GM21529 (cell line): Measurements from ENCODE around the gene GRPEL1.
A peak's percentile ranks its signal among the peaks of the same experiment; 100 is the strongest.

Experiments
- ATAC-seq: cut with Tn5 transposase; IDR thresholded peaks from one replicate; pipeline ENCODE4 v1.9.1; 2021; ENCODE audit not compliant: unreplicated experiment

Gene GRPEL1

DNA sequence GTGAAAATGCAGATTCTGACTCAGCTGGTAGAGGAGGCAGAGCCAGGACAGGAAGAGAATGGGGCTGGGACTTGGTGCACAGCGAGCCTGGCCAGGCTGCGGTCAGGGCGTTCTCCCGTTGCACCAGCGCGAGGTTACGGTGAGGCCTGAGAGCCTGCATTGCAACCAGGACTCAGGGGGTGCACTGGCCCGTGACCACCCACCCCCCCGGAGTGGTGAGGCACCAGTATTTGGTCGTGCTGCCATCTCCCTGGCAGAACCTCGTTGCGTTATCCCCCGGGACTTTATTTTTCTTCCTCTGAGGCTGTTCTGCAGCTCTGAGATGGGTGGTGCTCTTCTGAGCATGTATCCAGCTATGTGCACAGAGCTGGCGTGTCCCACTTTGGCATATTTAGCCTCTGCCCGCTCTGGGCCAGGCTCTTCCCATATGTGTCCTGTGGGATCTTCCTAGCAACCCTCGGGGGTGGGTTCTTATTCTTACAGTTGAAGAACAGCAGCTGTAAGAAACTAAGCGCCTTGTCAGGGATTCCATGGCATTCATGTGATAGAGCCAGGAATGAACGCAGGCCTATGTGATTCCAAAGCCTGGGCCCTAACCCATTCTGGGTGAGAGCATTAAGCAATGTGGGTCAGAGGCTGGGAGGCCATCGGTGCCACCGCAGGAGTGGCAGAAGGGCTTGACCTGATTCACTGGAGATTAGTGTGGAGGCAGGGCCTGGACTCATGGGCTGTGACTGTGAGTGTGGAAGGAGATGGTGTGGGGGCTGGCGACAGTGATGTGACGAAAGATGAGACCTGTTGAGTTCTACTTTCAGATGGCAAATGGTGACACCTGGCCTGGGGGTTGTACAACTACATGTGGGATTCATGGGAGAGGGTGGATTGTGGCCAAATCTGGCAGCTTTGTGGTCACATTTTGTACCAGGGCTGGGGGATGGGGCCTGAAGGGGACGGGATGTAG lies 21.6 kb downstream of the GRPEL1 start:
- ATAC-seq, result peak; percentile 46

DNA sequence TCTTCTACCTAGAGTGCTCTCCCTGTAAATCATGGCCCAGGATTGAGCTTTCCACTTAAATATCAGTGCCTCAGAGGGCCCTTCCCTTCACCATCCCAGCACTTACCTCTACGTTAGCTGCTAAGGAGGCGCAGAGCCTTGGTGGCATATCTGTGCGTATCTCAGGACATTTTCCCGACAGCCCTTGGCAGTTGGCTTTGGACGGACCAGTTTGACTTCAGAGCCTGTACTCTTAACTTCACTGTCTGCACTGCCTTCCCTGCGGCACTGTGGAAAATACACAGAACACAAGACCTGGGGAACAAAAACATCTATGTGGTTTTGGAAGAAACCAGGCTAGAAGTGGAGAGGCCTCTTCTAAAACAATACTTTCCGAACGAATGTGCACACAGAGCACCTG lies 22.3 kb downstream of the GRPEL1 start:
- no peak for ATAC-seq

- no peak for ATAC-seq
Observed at GRCh38 chr4:7044137-7044930, 23.5 kb downstream of the GRPEL1 start.

GRCh38 chr4:7043284-7044136 lies 24.4 kb downstream of the GRPEL1 start, which contains the start of gene TADA2B:
TADA2B (plus strand) TSS chr4:7043372; CDS start chr4:7043580, 208 bp downstream.
- peak; percentile 6 for ATAC-seq

DNA sequence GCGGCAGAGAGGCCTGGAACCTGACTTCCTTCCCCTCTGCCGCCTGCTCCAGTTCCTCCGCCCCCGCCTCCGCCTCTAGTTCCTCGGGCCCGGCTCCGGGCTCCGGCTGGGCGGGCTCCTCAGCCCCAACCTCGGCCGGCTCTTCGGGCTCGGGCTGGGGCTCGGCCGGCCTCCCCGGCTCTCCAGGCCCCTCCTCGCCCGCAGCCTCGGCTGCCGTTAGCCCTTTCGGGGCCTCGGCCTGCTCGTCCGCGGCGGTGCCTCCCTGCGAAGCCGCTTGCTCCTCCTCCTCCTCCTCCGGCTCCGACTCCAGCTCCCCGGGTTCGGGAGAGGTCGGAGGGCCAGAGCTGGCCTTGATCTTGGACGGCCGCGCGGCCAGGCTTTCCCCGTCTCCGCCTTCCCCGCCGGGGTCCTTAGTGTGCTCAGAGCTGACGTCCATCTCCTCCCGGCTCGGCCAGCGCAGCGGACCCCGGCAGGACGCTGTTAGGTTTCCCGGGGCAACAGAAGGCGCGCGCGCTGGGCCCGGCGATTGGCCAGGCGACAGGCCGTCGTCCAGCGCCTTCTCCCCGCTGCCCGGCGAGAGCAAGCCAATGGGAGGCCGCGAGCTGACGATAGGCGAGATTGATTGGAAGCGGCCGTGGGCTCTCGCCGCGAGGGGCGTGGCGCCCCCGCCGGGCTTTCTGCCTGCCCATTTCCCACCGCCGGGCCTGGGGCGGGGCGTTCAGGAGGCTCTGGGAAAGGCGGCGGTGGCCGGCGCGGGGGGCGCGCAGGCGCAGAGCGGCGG lies 25.2 kb downstream of the GRPEL1 start:
- ATAC-seq, result peak; percentile 72

DNA sequence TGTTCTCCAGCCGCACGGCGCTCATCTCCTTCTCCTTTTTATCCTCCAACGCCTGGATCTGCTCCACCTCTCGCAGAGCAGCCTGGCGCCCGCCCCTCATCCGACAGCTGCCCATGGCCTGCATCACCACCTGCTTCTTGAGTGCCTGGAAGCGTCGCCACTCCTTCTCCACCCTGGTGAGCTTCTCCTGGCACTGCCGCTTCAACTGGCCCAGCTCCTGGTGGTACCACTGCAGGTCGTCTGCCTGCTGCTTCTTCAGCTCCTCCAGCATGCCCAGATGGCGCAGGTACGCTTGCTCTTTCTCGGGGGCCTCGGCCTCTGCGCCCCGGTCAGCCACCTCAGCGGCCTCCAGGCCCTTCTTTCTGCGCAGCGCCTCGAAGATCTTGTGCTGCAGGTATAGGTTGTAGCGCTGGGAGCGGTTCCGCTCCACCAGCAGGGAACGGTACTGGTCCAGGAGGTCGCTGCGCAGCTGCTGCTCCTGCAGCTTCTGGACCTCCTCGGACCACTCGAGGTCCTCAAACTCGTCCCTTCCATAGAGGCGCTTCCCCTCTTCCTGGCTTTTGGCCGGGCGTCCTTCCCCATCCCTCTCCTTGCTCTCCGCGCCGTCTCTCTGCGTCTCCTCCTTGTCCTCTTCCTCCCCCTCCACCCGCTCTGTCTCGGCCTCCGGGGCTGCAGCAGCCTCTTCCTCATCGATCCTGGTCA lies 25.9 kb downstream of the GRPEL1 start:
- ATAC-seq, result no peak

DNA sequence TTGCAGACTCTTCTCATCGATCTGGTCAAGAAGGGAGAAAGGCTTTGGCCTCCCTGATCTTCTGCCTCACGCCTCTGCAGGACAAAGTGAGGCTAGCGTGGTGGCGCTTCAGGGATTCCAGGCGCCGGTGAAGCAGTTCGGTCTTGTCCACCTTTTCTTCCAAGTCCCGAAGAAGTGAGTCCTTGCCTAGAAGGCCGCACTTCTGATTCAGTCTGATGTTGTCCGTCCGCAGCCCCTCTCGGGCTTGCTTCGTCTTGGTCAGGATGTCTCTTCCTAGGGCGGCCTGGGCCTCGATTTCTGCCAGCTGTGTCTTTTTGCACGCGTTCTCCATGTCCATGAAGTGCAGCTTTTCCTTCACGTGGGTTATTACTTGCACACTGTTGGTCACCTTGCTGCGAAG lies 26.6 kb downstream of the GRPEL1 start:
- no peak for ATAC-seq

DNA sequence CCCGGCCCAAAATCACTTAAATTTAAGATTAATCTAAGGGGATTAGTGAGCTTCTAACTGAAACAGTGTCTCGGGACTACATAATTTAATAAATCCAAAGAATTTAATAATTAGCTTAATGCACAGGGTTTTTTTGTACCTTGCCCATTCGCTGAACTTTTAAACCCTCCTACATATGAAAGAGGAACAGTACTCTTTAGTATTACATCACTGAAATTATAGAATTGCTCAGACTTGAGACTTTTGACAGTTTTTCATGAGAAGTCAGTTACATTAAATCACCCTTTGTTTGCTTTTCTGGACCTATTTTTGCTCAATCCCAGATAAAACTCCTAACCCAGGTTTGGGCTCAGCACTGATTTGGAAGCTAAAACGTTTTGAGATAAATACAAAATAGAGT lies 27.1 kb downstream of the GRPEL1 start:
- no peak for ATAC-seq

- no peak for ATAC-seq
Observed at GRCh38 chr4:7037425-7037824, 30.4 kb downstream of the GRPEL1 start.

DNA sequence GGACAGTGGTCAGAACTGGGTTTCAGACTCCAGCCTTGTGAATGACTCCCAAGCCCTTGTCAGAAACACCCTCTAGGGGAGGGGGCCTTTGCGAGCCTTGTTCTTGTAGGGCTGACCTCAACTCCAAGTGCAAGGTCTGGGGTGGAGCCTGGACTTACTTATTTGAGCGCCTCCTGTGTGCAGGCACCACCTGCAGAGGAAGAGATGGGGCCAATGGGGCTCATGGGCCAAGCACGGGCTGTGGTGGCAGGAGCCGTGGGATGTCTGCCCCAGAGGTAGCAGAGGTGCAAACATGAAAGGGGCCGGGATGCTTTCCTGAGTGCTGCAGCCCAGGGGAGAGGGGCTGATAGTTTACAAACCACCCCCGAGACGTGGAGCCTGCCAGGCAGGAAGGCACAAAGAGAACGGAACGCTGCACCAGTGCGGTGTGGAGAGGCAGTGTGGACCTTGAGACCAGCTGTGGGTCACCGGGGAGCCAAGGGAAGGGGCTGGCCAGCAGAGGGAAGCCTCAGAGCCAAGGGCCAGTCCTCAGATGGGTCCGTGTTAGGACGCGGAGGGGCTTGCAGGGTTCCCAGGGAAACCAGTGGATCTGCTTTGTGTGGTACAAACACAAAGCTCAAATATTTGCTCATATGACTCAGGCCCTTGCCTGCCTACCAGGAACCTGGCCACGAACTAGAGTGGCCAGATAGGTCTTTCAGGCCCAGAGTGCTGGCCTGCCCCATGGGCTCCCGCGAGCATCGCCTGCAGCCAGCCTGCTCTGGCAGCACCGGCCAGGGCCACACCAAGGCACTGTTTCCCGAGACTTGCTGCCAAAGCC lies 33.4 kb downstream of the GRPEL1 start:
- no peak for ATAC-seq

GRCh38 chr4:7032596-7032995 lies 35.3 kb downstream of the GRPEL1 start:
- no peak for ATAC-seq

GRCh38 chr4:7031558-7032449 lies 36.1 kb downstream of the GRPEL1 start:
- ATAC-seq, result no peak

- ATAC-seq, result no peak
Observed at GRCh38 chr4:7030856-7031255, 37.0 kb downstream of the GRPEL1 start.

DNA sequence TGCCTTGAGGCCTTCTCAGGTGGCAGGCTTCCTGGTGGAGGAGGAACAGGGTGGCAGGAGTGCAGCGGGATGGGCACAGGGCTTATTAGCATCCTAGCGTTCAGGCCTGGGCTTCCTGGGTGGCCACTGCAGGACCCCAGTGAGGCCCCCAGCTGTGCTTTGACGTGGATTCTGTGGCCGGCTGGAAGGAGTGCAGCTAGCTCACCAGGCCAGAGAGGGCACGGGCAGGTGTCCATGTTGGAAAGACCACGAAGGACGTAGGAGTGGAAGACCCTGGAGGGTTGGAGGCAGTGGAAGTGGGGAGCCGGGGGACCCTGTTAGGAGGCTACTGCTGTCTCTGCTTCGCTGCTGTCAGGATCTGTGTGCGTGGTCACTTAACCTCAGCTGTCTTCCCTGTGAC lies 37.9 kb downstream of the GRPEL1 start:
- no peak for ATAC-seq

DNA sequence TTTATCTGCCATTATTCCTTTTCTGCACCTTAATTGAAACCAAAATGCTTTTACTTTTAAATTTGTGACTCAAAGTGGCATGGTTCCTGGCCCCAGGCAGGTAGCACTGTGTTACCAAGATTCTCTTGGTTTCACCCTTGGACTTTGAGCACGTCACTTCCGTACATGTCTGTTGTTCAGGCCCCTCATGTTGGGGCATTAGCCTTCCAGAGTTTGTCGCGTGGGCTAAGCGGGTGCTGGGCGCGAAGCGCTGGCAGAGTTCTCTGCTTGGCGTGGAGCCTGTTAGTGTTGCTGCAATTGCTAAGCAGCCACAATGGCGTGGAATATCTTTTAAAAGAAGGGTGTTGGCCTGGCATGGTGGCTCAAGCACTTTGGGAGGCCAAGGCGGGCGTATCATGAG lies 38.7 kb downstream of the GRPEL1 start:
- no peak for ATAC-seq

- no peak for ATAC-seq
Observed at GRCh38 chr4:7027913-7028312, 40.0 kb downstream of the GRPEL1 start.

- ATAC-seq, result no peak
Observed at GRCh38 chr4:7027284-7027683, 40.6 kb downstream of the GRPEL1 start.

GRCh38 chr4:7026107-7026506 lies 41.8 kb downstream of the GRPEL1 start:
- ATAC-seq, result no peak
